Coronary artery (tissue), 2 donors: ENCODE data around the gene SEMA4A.
"Not testable (repeated sequence)": the region's sequence is repeated elsewhere in the genome, so short reads cannot be mapped to it uniquely, and the experiment has no call there.

Experiments
- DNase-seq: peaks from one replicate; pipeline ENCODE4 v3.0.0-alpha.2; 2017; ENCODE audit warnings: low spot score
- H3K27ac ChIP-seq, 2 donors: fragments of 200-600 bp; sonication (generic); one replicate each; pipeline ENCODE4 v1.5.1; 2016 to 2019
- H3K4me3 ChIP-seq: fragments of 200-600 bp; sonication (generic); 2 replicates; pipeline ENCODE4 v1.5.1; 2016; ENCODE audit warnings: mild to moderate bottlenecking, moderate library complexity
- TF ChIP-seq, protein P1 (sequence below): fragments of 200-600 bp; sonication (generic); IDR thresholded peaks from one replicate; pipeline ENCODE4 v1.5.1; 2019; ENCODE audit warnings: antibody characterized with exemption

The SEMA4A gene

DNA sequence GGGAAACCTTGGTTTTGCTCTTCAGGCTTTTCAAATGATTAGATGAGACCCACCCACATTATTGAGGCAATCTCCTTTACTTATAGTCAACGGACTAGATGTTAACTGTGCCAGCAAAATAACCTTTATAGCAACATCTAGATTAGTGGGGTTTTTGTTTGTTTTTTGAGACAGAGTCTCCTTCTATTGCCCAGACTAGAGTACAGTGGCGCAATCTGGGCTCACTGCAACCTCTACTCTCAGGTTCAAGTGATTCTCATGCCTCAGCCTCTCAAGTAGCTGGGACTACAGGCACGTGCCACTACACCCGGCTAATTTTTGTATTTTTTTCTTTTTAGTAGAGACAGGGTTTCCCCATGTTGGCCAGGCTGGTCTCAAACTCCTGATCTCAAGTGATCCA lies 36.9 kb downstream of the SEMA4A start:
- not testable (repeated sequence) for H3K4me3 ChIP-seq, DNase-seq

DNA sequence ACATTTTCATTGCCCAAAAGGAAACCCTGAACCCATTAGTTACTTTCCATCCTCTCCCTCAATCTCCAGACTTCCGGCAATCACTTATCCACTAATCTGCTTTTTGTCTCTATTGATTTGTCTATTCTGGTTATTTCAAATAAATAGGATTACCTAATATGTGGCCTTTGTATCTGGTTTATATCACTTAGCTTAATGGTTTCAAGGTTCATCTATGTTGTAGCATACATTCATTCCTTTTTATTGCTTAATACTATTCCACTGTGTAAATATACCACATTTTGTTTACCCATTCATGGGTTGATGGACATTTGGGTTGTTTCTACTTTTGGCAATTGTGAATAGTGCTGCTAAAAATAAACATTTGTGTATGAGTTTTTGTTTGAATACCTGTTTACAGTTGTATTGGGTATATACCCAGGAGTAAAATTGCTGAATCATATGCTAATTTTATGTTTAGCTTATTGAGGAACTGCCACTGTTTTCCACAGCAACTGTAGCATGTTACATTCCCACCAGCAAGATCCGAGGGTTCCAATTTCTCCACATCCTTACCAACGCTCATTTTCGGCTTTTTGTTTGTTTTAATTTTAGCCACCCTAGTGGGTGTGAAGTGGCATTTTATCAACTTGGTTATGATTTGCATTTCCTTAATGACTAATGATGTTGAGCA lies 38.0 kb downstream of the SEMA4A start:
- no peak for DNase-seq
- TF ChIP-seq, protein P1, sequence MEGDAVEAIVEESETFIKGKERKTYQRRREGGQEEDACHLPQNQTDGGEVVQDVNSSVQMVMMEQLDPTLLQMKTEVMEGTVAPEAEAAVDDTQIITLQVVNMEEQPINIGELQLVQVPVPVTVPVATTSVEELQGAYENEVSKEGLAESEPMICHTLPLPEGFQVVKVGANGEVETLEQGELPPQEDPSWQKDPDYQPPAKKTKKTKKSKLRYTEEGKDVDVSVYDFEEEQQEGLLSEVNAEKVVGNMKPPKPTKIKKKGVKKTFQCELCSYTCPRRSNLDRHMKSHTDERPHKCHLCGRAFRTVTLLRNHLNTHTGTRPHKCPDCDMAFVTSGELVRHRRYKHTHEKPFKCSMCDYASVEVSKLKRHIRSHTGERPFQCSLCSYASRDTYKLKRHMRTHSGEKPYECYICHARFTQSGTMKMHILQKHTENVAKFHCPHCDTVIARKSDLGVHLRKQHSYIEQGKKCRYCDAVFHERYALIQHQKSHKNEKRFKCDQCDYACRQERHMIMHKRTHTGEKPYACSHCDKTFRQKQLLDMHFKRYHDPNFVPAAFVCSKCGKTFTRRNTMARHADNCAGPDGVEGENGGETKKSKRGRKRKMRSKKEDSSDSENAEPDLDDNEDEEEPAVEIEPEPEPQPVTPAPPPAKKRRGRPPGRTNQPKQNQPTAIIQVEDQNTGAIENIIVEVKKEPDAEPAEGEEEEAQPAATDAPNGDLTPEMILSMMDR = no peak
- Histone ChIP-seq H3K27ac (no peak overlapping the region), H3K4me3 (no peak overlapping the region)

More for the DNA sequence above, 36.9 kb downstream of the SEMA4A start:
- H3K27ac ChIP-seq = not testable (repeated sequence)

DNA sequence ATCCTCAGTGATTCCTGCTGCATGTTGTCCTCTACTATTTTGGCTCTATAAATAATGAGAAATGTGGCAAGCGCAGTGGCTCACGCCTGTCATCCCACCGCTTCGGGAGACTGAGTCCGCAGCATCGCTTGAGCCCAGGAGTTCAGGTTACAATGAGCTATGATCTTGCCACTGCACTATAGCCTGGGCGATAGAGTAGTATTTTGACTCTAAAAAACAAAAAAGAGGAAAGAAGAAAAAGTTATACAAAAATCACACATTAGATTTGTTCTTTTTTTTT lies 39.8 kb downstream of the SEMA4A start:
- peak overlapping the region; percentile 79 for H3K4me3 ChIP-seq

DNA sequence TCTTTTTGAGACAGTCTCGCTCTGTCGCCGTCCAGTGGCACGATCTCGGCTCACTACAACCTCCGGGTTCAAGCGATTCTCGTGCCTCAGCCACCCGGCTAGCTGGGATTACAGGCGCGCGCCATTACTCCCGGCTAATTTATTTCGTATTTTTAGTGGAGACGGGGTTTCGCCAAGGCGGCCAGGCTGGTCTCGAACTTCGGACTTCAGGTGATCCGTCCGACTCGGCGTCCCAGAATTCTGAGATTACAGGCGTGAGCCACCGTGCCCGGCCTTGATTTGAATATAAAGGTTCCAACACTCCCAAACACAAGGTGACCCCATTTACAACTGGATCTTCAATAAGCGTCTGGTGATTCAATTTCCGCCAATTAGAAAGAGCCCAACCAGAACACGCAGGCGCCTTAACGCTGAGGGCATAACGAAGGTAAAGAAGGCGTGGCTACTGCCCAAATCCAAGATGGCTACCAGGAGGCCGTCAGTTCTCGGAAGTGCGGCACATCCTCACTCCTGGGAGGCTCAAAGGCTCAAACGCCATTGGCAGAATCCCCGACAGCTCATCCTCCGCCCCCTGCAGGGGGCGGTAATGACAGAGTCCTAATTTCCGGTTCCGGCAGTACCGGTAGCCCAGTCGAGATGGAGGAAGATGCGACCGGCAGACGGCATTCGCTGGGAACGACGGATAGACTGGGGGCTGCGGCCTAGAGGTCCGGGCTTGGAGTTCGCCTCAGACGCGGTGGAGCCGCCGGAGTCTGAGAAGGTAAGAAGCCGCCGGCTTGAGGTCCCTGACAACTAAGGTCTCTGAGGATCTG lies 40.3 kb downstream of the SEMA4A start, which contains the start of gene SLC25A44:
SLC25A44 (plus strand) TSS at position 617 of the 812 bp plus-strand sequence. CDS start 5,744 bp downstream, outside the sequence.
- TF ChIP-seq, protein P1 = no peak
- peak within 1 kb of the TSS; percentile 63 to 75 for H3K27ac ChIP-seq
- H3K4me3 ChIP-seq = peak within 1 kb of the TSS; percentile 79
- DNase-seq = peak; percentile 99

More for the DNA sequence above, 39.8 kb downstream of the SEMA4A start:
- TF ChIP-seq, protein P1 = no peak
- H3K27ac ChIP-seq = peak overlapping the region in 1 of 2 donors; percentile 63
- DNase-seq = no peak

DNA sequence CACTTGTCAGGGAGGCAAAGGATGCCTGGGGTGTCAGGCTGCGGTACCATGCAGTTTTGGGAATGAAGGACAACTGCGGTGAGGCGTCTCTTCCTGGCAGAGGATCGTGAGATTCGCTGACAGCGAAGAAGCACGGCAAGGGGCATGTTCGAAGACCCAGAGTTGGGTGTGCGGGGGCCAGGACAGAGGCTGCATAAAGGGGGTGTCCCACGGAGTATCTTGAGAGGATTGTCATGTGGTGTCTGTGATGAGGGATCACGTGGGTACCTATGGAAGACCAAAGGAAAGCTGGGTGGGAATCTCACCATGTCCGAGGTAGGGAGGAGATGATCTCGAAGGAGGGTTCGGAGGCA lies 40.9 kb downstream of the SEMA4A start:
- TF ChIP-seq, protein P1 = no peak
- peak overlapping the region; percentile 79 for H3K4me3 ChIP-seq
- no peak for DNase-seq
- peak overlapping the region; percentile 63 to 75 for H3K27ac ChIP-seq

DNA sequence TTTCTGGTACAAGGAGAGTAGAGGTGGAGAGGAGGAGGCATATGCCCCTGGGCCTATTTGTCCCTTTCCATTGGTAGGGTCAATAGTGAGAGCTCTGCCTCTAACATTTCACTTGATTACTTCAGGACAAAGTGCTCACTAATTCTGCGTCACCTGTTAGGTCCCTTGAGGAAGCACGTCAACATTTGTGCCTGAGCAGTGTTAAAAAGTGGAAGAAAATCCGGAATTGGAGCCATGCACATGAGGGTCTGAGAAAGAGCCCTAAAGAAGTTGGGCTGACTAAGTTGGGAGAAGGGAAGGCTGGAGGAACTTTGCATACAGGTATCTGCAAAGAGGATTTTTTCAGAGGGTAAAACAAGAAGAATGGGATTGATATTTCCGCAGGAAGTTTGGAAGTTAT lies 42.5 kb downstream of the SEMA4A start:
- H3K4me3 ChIP-seq = no peak overlapping the region
- DNase-seq = no peak
- H3K27ac ChIP-seq = no peak overlapping the region
- TF ChIP-seq, protein P1 = no peak

DNA sequence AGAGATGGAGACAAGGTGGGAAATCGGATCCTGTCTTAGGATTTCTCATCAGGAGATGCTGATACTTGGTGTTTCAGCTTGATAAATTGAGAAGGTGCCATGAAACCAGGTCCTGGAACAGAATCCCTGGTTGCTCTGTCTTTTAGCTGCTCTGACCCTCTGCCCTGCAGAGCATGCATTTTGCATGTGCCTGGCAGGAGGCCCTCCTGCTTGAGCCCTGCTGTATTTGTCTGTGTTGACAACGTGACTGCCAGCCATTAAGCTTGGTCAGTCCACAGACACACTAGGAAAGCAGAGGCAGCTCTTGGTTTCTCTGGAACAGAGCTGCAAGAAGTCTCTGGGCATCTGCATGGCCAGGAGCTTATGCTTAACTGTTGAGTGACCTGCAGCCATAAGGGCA lies 43.1 kb downstream of the SEMA4A start:
- TF ChIP-seq, protein P1 = no peak
- no peak for DNase-seq
- no peak overlapping the region for H3K4me3 ChIP-seq
- H3K27ac ChIP-seq = no peak overlapping the region
